ENCODE data around the gene STAB2. TPM values are rescaled to one million over a fixed set of nuclear protein-coding genes. Genes with fewer than 3 reads are reported as not detected.

The STAB2 gene
- total RNA-seq, 1 experiment from 2014 or later = not detected

DNA sequence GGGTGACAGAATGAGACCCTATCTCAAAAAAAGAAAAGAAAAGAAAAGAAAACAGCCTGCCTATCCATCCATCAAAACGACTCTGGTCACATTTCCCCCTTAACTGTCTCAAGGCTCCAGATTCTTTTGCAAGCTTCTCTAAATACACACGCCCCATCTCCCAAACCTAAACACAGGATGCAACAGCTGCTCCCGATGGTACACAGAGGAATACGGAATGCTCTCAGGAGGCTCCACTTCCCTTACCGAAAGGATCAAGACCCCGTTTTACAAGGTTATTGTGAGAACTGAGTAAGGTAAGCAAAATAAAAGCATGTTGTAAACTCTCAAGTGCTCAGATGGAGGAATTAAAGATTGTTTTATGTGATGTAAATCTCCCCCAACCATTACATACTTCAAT is 191.7 kb downstream of the STAB2 start:
- DNase-seq (ENCODE audit: low read depth) = no peak

DNA sequence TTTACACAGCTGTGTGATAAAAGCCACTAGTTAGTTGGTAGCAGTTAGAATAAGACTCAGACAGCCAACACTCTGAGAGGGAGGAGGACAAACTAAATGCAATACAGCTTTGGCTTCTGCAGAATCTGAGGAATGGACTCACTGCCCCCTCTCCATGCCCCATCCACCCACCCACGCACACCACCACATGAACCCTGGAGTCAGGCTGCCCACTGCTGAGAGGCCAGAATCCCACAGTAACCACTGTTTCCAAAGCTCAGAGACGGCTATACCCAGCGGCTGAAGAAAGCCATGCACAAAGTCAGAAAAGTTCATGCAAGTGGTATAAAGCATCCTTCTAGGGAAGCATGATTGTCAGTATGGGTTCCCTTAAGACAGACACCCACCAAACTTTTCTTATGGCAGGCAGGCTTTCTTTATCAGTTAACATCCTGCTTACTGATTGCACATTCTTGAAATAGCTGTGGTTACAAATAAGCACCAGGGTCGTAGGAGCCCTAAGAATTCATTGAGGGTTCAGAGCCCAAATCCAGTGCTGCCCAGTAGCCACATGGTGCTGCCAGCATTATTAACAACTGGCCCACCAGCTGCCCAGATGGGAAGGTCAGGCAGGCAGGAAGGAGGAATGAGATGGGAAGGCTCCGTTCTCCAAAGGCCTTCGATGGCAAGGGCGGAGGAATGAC is 192.5 kb downstream of the STAB2 start:
- DNase-seq (ENCODE audit: low read depth) = no peak

DNA sequence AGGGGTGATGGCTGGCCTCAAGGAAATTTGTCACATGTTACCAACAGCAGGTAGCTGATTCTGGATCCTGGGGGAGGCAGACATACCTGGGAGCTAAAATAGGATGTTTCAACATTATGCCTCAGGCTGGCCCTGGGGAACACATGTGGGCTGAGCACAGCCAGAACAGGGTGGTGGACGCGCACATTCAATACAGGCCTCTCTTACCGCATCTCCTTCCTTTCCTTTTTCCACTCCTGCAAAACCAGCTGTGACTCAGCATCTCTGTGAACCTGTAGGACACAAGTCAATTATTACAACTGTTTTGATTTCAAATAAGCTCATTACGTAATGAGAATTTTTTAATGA is 193.0 kb downstream of the STAB2 start:
- no peak for DNase-seq (ENCODE audit: low read depth)

DNA sequence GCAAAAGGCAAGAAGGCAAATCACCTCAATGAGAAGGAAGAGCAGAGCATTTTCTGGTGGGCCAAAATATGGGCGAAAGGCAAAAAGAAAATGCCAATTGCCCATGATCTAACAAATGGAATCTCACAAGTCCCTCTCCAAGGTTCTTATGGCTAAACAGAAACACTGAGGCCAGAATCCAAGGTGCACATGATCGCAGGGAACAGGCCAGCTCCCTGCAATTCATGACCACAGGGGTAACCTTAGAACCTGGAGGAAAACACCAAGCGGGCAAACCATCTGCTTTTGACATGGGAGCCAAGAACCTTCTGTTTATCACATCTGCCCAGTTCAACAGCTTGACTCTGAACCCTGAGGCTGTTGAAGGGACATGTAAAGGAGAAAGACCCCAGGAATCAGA is 193.9 kb downstream of the STAB2 start:
- no peak for DNase-seq (ENCODE audit: low read depth)

DNA sequence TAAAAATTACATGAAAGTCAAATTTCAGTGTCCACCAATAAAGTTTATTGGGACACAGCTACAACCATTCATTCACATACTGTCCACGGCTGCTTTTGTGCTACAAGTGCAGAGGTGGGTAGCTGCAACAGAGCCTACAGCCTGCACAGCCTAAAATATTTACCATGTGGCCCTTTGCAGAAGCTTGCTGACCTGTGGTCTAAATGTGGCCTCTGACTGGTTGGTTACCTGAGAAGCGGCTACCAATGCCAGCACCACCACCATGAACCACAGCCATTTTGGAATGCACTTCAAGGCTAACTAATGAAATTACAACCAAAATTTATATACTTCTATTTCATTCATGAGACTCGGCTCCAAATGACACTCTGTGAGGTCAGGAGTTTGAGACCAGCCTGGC is 195.3 kb downstream of the STAB2 start:
- DNase-seq (ENCODE audit: low read depth) = no peak

DNA sequence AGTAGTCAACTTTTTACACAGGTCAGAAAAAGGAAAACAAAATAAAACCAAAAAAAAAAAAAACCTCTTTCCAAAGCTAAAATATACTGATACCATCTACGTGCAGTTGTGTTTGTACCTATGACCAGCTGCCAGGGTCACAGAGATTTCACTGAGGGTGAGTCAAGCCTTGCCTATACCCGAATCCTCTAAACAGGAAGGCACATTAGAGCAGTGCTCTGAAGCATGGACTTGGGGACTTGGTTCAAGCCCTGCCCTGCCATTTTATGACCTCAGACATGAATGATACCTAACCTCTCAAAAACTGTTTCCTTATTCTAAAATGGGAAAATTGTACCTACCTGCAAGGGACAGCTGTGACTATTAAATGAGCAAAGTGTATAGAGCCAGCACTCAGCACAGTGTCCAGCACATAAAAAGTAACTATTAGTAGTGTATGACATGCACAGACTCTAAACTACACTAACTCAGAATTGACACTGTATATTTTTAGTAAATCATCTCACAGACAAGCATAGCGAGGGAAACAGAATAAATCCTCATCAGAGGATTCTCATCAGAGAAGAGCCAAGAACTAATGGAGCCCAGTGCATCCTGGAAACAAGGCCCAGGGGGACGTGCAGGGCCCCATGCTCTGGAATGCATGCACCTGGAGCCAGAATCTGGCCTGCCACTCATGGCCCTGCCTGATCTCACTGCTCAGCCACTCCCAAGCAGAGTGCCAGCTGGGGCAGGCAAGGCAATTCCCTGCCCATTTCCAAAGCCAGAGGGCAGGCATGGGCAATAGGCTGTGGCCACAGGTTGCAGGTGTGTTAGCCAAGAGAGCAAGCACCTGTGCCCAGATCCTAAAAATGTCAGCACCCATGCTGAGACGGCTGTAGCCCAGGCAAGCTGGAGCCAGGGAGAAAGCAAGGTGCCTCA is 196.9 kb downstream of the STAB2 start:
- no peak for DNase-seq (ENCODE audit: low read depth)

DNA sequence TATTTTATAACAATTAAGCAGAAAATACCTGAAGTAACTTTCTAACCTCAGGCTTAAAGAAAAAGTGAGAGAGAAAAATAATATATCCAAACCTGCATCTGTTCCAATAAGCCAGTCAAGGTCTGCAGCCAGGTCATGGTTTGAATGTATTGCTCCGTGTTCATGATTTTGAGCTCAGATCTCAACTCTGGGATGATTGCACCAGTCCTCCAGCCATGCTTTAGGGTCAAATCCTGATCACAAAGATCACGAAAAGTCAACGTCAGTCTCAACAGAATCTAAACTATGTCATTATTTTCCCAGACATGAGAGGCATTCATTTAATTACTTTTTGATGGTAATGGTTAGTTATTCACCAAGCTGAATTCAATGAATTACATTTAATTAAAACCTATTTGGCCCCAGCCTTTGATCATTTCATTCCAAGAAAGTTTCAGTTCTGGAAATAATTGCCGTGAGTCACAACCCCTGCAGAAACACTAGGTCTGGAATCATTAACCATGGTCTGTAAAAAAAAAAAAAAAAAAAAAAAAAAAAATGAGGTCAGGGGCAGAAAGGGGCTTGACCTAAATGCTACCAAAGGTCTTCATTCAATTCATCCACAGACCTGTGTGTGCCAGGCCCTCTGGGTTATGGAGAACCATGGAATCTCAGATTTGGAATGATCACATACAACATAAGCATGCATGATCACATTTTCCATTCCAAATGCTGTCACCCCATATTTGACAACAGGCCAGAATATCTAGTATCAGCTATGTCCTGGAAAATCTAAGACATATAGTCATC is 198.4 kb downstream of the STAB2 start:
- no peak for DNase-seq (ENCODE audit: low read depth)

DNA sequence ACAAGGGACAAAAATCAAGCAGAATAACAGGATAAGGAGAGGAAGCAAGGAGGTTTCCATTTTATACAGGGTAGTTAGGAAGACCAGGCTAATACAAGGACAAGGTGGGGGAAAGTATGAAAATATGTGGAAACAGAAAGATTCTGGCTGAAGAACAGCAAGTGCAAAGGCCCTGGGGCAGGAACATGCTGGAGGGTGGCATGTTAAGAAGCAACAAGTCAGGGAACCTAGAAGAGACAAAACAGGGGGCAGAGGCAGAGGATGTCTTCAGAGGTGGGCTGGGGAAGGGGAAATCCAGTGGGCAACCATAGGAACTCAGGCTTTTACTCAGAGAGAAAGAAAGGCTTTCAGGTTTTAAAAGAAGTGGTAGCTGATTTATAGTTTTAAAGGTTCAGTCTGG is 199.1 kb downstream of the STAB2 start:
- no peak for DNase-seq (ENCODE audit: low read depth)

DNA sequence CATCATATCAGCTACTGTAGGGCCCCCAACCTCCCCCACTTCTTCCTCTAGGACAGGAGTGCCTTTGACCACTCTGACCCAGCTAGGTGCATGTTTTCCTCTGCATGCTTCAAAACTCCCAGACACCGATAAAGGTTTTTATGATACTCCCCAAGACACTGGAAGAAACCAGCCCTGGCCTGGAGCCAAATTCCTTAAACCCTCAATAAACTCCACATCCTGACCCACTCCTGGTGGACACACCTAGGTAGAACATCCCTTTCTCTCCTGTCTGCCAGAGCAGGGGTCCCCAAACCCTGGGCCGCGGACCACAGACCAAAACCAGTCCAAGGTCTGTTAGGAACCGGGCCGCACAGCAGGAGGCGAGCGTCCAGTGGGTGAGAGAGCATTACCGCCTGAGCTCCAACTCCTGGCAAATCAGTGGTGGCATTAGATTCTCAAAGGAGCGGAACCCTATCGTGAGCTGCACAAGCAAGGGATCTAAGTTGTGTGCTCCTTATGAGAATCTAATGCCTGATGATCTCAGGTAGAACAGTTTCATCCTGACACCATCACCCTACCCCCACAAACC is 204.4 kb downstream of the STAB2 start:
- no peak for DNase-seq (ENCODE audit: low read depth)

DNA sequence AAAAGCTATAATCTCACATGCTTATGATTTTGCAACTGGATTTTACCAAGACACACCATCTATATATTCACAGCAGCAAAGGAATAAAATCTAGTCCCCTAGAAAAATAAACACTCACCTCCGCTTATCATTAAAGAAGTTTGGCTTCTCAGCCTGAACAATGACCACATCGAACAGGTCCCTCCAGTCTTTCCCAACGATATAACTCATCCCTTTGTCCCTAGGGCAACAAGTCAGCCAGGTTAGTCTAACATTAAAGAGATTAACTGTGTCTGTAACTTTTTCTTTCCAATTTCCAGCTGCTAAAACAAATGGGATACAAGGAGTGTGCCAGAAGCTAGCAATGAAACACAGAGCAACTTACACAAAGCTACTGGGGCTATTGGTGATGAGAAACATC is 206.0 kb downstream of the STAB2 start:
- DNase-seq (ENCODE audit: low read depth) = no peak

DNA sequence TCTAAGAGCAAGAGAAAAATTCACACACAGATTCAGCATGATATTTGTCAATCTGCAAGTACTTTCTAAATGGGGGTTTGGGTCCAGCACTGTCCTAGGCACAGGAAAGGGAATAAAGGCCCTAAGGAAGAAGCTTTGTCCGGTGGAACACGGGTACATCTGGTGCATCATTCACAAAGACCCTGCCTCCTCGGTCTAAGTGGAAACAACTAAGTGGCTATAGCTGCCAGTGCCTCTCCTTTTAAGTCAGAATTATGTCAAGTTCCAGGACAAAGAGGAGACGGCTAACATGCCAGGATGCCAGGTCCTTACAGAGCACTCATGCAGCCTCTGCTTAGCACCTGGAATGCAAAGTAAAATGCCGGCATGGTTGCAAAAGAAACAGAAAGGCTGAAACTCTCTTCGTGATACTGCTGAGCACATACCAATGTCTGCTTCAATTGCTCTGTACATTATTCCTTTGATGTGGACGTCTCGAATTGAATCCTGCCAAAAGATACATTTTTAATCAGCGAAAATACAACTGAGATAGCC is 206.5 kb downstream of the STAB2 start:
- DNase-seq (ENCODE audit: low read depth) = no peak

DNA sequence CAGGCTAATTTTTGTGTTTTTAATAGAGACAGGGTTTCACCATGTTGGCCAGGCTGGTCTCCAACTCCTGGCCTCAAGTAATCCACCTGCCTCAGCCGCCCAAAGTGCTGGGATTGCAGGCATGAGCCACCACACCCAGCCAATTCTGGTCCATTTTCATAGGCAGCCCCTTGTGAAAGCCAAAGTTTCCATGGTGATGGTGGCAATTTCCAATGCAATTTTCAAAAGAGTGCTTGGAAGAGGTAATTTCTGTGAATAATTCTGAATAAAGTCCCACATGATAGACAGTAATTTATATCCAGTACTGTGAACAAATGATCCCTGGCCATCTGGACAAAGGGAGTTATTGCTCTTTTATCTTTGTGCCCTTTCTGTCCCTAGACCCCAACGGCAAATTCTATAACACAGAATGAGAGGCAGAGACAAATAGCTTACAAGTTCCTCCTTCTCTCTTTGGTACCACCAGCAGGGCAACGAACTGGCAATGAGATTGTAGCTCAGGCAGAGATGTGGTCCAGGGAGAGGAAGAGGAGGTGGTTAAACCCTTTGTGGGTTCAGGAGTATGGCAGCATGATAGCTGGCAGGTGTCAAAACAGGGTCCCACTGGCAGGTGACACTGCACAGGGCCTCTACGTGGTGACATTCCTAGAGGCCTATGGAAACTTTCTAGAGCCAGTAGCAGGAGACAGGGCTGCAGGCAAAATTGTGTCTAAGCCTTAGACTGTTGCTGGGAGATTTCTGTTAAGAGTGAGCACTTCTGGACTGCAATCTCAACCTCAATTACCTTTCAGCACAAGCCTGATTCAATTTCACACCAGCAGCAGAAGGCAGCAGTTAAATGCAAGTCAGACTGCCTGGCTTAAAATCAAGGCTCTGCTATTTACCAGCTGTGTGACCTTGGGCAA is 207.5 kb downstream of the STAB2 start:
- no peak for DNase-seq (ENCODE audit: low read depth)

DNA sequence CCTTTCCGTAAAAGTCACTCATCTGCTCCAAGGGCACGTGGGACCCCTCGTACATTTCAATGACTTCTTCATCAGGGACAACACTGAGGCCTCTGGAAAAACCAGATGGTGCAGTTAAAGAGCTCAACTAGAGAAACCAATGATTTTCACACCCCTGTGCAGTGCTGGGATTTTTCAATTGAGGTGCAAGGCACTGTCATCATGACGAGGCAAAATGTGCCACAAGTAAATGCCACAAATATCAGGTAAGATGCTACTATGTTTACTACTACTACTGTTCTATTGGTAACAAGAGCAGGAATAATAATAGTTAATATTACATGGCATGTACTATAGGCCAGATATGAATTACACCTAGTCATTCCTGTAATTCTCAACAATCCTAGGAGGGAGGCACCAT is 211.5 kb downstream of the STAB2 start:
- DNase-seq (ENCODE audit: low read depth) = no peak

DNA sequence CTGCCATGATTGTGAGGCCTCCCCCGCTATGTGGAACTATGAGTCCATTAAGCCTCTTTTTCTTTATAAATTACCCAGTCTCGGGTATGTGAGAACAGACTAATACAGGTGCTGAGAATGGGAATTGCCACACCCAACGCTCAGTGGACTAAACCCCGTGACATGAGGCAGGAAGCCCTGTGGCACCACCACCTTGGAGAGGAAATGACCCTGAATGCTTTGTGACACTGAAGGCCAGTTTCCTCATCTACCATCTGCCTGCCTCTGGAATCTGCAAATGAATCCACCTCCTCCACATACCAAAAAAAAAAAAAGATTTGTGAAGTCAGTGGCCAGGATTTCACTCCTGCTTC is 212.4 kb downstream of the STAB2 start:
- DNase-seq (ENCODE audit: low read depth) = no peak

DNA sequence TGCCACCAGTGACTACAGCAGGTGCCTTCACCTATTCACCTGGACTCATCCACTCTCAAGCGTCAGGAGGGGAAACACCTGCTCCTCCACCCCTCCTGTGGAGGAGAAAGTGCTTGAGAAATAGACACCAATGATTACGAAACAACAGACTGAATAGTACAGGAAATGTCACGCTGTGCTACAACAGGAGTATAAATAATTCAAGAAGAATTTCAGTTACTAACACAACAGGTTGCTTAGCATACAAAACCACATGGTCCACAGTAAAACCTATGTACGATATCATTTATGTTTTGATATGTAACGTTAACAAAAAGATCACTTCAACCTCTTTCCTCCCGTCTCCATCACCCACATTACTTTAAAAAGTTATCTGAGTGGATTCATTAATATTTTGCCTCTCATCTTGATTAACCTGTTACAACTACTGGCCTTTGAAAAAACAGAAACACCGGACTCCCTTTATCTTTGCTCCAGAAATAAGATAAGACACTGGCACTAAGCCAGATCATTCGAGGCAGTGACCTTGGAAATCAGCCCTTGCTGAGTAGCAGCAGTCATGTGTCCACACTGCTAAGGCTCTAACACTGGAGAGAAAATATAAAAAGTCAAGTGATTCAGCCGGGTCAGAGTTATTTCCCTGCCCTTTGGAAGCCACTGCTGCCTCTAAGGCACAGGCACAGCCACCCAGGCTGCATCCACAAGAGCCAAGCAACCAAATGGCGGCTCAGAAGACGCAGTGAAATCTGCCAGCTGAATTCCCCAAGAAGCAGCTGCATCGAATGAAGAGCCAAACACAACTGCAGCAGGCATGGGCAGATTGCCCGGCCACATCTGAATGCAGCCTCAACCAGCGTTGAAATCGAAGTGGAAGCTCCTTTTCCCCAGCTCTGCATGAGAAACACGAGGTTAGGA is 213.0 kb downstream of the STAB2 start:
- DNase-seq (ENCODE audit: low read depth) = peak; percentile 64

DNA sequence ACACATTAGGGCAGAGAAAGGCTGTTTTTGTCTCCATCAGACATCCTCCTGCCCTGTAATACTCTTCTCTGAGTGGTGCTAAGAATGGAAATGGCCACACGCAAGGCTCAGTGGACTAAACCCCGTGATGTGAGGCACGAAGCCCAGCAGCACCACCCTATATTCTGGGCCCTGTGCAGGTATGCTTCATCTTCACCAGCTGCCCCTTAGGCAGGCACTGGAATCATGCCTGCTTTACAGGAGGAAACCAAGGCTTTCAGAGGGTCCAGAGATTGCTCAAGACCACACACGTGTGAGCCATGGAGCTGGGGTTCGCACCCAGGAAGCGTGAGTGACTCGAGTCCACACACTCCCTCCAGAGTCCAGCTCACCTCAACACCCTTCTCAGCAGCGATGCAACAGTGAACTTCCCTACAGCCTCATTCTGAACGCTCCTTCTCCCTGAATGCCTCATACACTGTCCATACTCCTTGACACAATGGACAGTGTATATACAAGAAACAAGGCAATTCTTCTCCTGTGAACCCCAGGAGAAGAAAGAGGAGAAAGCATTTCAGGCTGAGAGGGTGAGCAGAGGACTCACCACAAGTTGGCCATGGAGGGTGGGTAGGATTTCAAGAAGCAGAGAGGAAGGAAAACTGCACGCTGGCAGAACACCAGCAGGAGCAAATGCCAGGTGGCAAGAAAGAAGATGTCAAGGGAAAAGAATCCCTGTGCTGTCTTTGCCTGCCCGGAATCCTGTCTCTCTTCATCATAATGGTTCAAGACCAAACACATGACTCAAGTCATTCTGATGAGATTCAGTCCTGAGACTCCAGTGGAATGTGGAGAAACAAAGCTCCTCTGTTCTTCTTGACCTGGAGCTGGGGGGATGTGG is 214.9 kb downstream of the STAB2 start:
- peak; percentile 39 for DNase-seq (ENCODE audit: low read depth)

DNA sequence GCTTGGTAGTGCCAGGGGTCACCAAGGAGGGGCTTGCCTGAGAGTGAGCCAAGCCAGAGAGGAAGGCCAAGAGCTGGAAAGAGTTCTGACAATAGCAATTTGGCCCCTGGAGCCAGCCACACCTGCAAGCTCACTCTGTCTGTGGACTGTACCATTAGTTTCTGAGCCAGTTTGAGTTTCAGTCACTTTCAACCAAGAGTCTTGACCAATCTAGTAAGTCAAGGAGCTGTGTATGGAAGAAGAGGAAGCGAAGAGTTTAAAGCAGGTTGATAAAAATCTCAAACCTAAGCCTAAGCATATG is 215.5 kb downstream of the STAB2 start:
- DNase-seq (ENCODE audit: low read depth) = no peak

DNA sequence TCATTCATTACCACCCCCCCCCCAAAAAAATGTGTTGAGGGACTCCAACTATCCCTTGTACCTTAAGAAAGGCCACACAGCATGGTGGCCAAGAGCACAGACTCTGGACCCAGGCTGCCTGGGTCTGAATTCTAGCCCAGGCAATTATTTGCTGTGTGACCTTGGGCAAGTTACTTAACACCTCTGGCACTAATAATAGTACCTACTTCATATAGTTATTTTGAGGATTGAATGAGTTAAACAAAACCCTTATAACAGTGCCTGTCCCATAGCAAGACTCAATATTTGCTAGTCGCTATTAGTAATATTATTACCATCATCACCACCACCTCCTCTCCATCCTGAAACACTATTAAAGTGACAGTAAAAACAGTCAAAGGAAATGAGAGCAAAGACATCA is 216.8 kb downstream of the STAB2 start:
- DNase-seq (ENCODE audit: low read depth) = no peak

All from Daoy (cell line).